ENCODE results near the gene ANO6.

The ANO6 gene

GRCh38 chr12:45407981-45408728 is 192.3 kb downstream of the ANO6 start:
- DNase-seq (ENCODE audit: low read depth), result no peak

- DNase-seq (ENCODE audit: low read depth), result no peak
These were observed 192.8 kb downstream of the ANO6 start for GRCh38 chr12:45408729-45409114.

GRCh38 chr12:45409966-45410365 is 194.1 kb downstream of the ANO6 start:
- DNase-seq (ENCODE audit: low read depth), result peak; percentile 58

GRCh38 chr12:45411626-45412025 is 195.7 kb downstream of the ANO6 start:
- no peak for DNase-seq (ENCODE audit: low read depth)

GRCh38 chr12:45415393-45415817 is 199.5 kb downstream of the ANO6 start:
- DNase-seq (ENCODE audit: low read depth), result peak; percentile 100

GRCh38 chr12:45416126-45416525 is 200.2 kb downstream of the ANO6 start:
- DNase-seq (ENCODE audit: low read depth), result no peak

- DNase-seq (ENCODE audit: low read depth), result no peak
These were observed 202.6 kb downstream of the ANO6 start for GRCh38 chr12:45418520-45418919.

- DNase-seq (ENCODE audit: low read depth), result no peak
These were observed 203.5 kb downstream of the ANO6 start for GRCh38 chr12:45419317-45419814.

- DNase-seq (ENCODE audit: low read depth), result no peak
These were observed 205.8 kb downstream of the ANO6 start for GRCh38 chr12:45421736-45422135.

- DNase-seq (ENCODE audit: low read depth), result no peak
These were observed 208.0 kb downstream of the ANO6 start for GRCh38 chr12:45423931-45424330.

GRCh38 chr12:45425426-45425825 is 209.5 kb downstream of the ANO6 start:
- peak; percentile 82 for DNase-seq (ENCODE audit: low read depth)

- no peak for DNase-seq (ENCODE audit: low read depth)
These were observed 210.4 kb downstream of the ANO6 start for GRCh38 chr12:45426294-45426693.

- DNase-seq (ENCODE audit: low read depth), result no peak
These were observed 211.1 kb downstream of the ANO6 start for GRCh38 chr12:45427042-45427441.

- DNase-seq (ENCODE audit: low read depth), result no peak
These were observed 213.9 kb downstream of the ANO6 start for GRCh38 chr12:45429831-45430230.

GRCh38 chr12:45431126-45431525 is 215.2 kb downstream of the ANO6 start:
- DNase-seq (ENCODE audit: low read depth), result no peak

- no peak for DNase-seq (ENCODE audit: low read depth)
These were observed 216.8 kb downstream of the ANO6 start for GRCh38 chr12:45432710-45433109.

- no peak for DNase-seq (ENCODE audit: low read depth)
These were observed 217.6 kb downstream of the ANO6 start for GRCh38 chr12:45433441-45433868.

GRCh38 chr12:45434094-45434493 is 218.2 kb downstream of the ANO6 start:
- no peak for DNase-seq (ENCODE audit: low read depth)

GRCh38 chr12:45435945-45436710 is 220.2 kb downstream of the ANO6 start:
- peak; percentile 10 for DNase-seq (ENCODE audit: low read depth)

- DNase-seq (ENCODE audit: low read depth), result peak; percentile 39
These were observed 223.1 kb downstream of the ANO6 start for GRCh38 chr12:45439039-45439438.

GRCh38 chr12:45446013-45446412 is 230.1 kb downstream of the ANO6 start:
- no peak for DNase-seq (ENCODE audit: low read depth)

- DNase-seq (ENCODE audit: low read depth), result no peak
These were observed 242.3 kb downstream of the ANO6 start for GRCh38 chr12:45458238-45458637.

Measured in iris pigment epithelial cell (primary cell).